ENCODE measurements around the gene DNASE1L3.

The DNASE1L3 gene

DNA sequence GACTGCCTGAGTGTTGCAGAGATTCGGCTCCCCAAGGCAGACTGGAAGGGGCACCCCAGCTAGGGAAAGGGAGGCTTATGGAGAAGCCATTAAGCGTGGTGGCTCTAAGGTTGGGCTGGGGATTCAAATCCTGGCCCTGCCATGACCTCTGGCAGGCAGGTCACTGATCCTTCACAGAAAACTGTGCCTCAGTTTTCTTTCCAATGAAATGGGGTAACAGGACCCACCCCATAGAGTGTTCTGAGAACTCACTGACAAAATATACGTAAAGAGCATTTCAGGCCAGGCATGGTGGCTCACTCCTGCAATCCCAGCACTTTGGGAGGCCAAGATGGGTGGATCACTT is 34.6 kb downstream of the DNASE1L3 start:
- no peak overlapping the region for H3K4me3 ChIP-seq (ENCODE audit: control insufficient read depth, low read depth, low read length)
- no peak for DNase-seq (ENCODE audit: low read depth)
- TF ChIP-seq CTCF (IDR thresholded peaks at IDR 0.05; ENCODE audit: control insufficient read depth, insufficient read depth, low read depth, low read length, missing control alignments) = no peak

- H3K4me3 ChIP-seq (ENCODE audit: control insufficient read depth, low read depth, low read length) = no peak overlapping the region
- TF ChIP-seq CTCF (IDR thresholded peaks at IDR 0.05; ENCODE audit: control insufficient read depth, insufficient read depth, low read depth, low read length, missing control alignments) = no peak
- DNase-seq (ENCODE audit: low read depth) = no peak
Measured at GRCh38 chr3:58175437-58176184, 35.2 kb downstream of the DNASE1L3 start.

DNA sequence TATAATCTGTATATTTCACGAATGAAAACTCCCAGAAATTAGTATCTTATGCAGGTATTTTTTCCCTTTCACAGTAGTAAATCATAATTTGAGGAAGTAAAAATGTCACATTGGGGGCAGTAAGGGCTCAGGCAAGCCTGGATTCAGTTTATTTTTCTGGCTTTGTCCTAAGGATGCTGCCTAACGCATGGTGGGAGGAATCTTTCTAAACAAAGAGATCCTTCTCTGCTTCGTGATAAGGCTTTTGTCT is 35.7 kb downstream of the DNASE1L3 start:
- no peak overlapping the region for H3K4me3 ChIP-seq (ENCODE audit: control insufficient read depth, low read depth, low read length)
- DNase-seq (ENCODE audit: low read depth) = no peak
- no peak for TF ChIP-seq CTCF (IDR thresholded peaks at IDR 0.05; ENCODE audit: control insufficient read depth, insufficient read depth, low read depth, low read length, missing control alignments)

DNA sequence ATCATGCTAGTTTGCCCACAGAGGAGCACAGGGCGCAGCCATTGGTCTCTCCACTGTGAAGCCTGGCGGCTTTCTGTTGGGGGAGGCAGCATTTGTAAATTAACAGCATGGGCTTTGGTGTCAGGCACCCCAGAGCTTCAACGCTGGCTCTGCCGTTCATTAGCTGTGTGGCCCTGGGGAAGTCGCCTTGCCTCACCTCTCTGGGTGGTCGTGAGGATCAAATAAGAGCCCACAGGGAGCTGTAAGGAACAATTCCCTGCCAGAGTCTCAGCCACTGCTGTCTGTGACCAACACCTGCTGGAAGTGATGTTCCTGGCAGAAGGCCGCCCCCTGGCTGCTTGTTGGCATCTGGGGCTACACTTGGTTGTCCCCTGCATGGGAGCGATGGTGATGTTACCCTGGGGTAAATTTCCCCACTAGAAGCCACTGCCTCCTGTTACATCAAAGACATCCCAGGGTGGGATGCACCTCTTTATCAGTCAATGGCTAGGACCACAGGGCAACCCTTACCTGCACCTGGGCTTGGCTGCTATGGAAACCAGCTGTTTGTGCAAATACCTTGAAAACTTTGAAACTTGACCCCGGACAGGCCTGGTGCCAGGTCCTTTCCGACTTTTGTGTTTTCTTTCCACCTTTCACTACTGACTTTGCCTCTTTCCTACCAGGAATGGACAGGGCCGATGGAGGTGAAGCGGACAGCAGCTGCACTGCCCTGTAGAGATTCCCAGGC is 36.9 kb downstream of the DNASE1L3 start:
- no peak for DNase-seq (ENCODE audit: low read depth)
- peak; percentile 30 for TF ChIP-seq CTCF (IDR thresholded peaks at IDR 0.05; ENCODE audit: control insufficient read depth, insufficient read depth, low read depth, low read length, missing control alignments)

GRCh38 chr3:58173029-58173668 is 37.6 kb downstream of the DNASE1L3 start:
- DNase-seq (ENCODE audit: low read depth) = no peak
- H3K4me3 ChIP-seq (ENCODE audit: control insufficient read depth, low read depth, low read length) = no peak overlapping the region
- TF ChIP-seq CTCF (IDR thresholded peaks at IDR 0.05; ENCODE audit: control insufficient read depth, insufficient read depth, low read depth, low read length, missing control alignments) = no peak

More for the DNA sequence above, 36.9 kb downstream of the DNASE1L3 start:
- H3K4me3 ChIP-seq (ENCODE audit: control insufficient read depth, low read depth, low read length) = no peak overlapping the region

DNA sequence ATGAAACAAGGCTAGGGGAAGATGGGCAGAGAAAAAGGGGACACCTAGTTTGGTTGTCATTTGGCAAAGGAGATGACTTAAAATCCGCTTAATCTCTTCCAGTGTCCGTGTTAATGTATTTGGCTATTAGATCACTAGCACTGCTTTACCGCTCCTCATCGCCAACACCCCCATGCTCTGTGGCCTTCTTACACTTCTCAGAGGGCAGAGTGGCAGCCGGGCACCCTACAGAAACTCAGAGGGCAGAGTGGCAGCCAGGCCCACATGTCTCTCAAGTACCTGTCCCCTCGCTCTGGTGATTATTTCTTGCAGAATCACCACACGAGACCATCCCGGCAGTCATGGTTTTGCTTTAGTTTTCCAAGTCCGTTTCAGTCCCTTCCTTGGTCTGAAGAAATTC is 39.6 kb downstream of the DNASE1L3 start:
- DNase-seq (ENCODE audit: low read depth) = no peak
- TF ChIP-seq CTCF (IDR thresholded peaks at IDR 0.05; ENCODE audit: control insufficient read depth, insufficient read depth, low read depth, low read length, missing control alignments) = no peak
- H3K4me3 ChIP-seq (ENCODE audit: control insufficient read depth, low read depth, low read length) = no peak overlapping the region

Data from AG09309 (cell line).